ENCODE measurements around the gene MAD2L2. TPM values are rescaled to one million over a fixed set of nuclear protein-coding genes. Genes with fewer than 3 reads are reported as not detected.
A peak's percentile ranks its signal among the peaks of the same experiment; 100 is the strongest.

Gene MAD2L2
- polyA plus RNA-seq, 3 donors, result 50.4 to 71.3 (median 57.8) TPM

GRCh38 chr1:11646317-11646716 is 34.6 kb downstream of the MAD2L2 start:
- Histone ChIP-seq H3K9ac (ENCODE audit: insufficient read depth, low read length, poor library complexity, severe bottlenecking) (no peak overlapping the region), H3K4me1 (ENCODE audit: control insufficient read depth in 1 of 2, insufficient read depth in 2 of 2, low read length in 2 of 2) (peaks cover 5 to 17% of the 10 kb centered on the region in 2 donors), H2AFZ (ENCODE audit: insufficient read depth, low read depth, low read length, poor library complexity, severe bottlenecking) (no peak overlapping the region), H3K27ac (ENCODE audit: low read depth in 1 of 2, low read length in 2 of 2) (no peak overlapping the region), H3K79me2 (ENCODE audit: insufficient read depth, low read length) (no peaks in the 10 kb centered on the region), H4K20me1 (ENCODE audit: insufficient read depth, low read length) (no peaks in the 10 kb centered on the region), H3K4me2 (replicated peaks; ENCODE audit: extremely low read depth, low read length, poor library complexity, severe bottlenecking) (no peak overlapping the region), H3K9me3 (replicated peaks in 1 of 2; ENCODE audit: control insufficient read depth in 1 of 2, insufficient read depth in 1 of 2, low read length in 2 of 2) (no peaks in the 10 kb centered on the region), H3K4me3 (replicated peaks in 1 of 3; ENCODE audit: low read depth in 2 of 3, low read length in 3 of 3) (no peak overlapping the region), H3K27me3 (ENCODE audit: control insufficient read depth in 2 of 2, insufficient read depth in 2 of 2, low read length in 2 of 2) (peaks cover 5 to 26% of the 10 kb centered on the region in 2 donors), H3K36me3 (replicated peaks in 1 of 2; ENCODE audit: control insufficient read depth in 1 of 2, insufficient read depth in 2 of 2, low read length in 2 of 2) (no peaks in the 10 kb centered on the region)
- peaks cover 0 to 5% (median 2%) of the 10 kb centered on the region in 7 donors for H3K9me3 Mint-ChIP-seq
- peaks cover 22% of the 10 kb centered on the region for H3K4me1 Mint-ChIP-seq
- intact Hi-C loops (cut with micrococcal nuclease), result loop anchor here in 1 of 2 donors (10.0 kb wide), 1 partner anchor 612 kb away; no protein-coding TSS in a partner anchor
- no peak for TF ChIP-seq CTCF (IDR thresholded peaks at IDR 0.05)
- no peak for DNase-seq
- H3K4me3 Mint-ChIP-seq, result no peak overlapping the region
- 95% methylated on average over 7 of the region's 9 CpGs for WGBS (ENCODE audit: insufficient coverage)
- peaks cover 4 to 8% of the 10 kb centered on the region in 2 donors for H3K36me3 Mint-ChIP-seq
- H3K27ac Mint-ChIP-seq, result no peak overlapping the region
- peaks cover 36 to 44% (median 40%) of the 10 kb centered on the region in 3 donors for H3K27me3 Mint-ChIP-seq (ENCODE audit: low read depth in 3 of 3)

GRCh38 chr1:11645670-11646265 is 35.2 kb downstream of the MAD2L2 start:
- Histone ChIP-seq H3K9ac (ENCODE audit: insufficient read depth, low read length, poor library complexity, severe bottlenecking) (no peak overlapping the region), H3K36me3 (replicated peaks in 1 of 2; ENCODE audit: control insufficient read depth in 1 of 2, insufficient read depth in 2 of 2, low read length in 2 of 2) (no peaks in the 10 kb centered on the region), H3K4me3 (replicated peaks in 1 of 3; ENCODE audit: low read depth in 2 of 3, low read length in 3 of 3) (no peak overlapping the region), H3K27ac (ENCODE audit: low read depth in 1 of 2, low read length in 2 of 2) (no peak overlapping the region), H3K4me1 (ENCODE audit: control insufficient read depth in 1 of 2, insufficient read depth in 2 of 2, low read length in 2 of 2) (peaks cover 4 to 15% of the 10 kb centered on the region in 2 donors), H3K9me3 (replicated peaks in 1 of 2; ENCODE audit: control insufficient read depth in 1 of 2, insufficient read depth in 1 of 2, low read length in 2 of 2) (no peaks in the 10 kb centered on the region), H3K4me2 (replicated peaks; ENCODE audit: extremely low read depth, low read length, poor library complexity, severe bottlenecking) (no peak overlapping the region), H3K27me3 (ENCODE audit: control insufficient read depth in 2 of 2, insufficient read depth in 2 of 2, low read length in 2 of 2) (peaks cover 5 to 20% of the 10 kb centered on the region in 2 donors), H2AFZ (ENCODE audit: insufficient read depth, low read depth, low read length, poor library complexity, severe bottlenecking) (no peak overlapping the region), H3K79me2 (ENCODE audit: insufficient read depth, low read length) (no peaks in the 10 kb centered on the region), H4K20me1 (ENCODE audit: insufficient read depth, low read length) (no peaks in the 10 kb centered on the region)
- peaks cover under 1 to 3% of the 10 kb centered on the region in 2 donors for H3K36me3 Mint-ChIP-seq
- H3K27ac Mint-ChIP-seq, result no peak overlapping the region
- 50% methylated on average over 2 of the region's 8 CpGs for WGBS (ENCODE audit: insufficient coverage)
- no peak overlapping the region for H3K4me3 Mint-ChIP-seq
- TF ChIP-seq CTCF (IDR thresholded peaks at IDR 0.05), result peak; percentile 90
- peaks cover 32 to 40% (median 34%) of the 10 kb centered on the region in 3 donors for H3K27me3 Mint-ChIP-seq (ENCODE audit: low read depth in 3 of 3)
- peaks cover 16% of the 10 kb centered on the region for H3K4me1 Mint-ChIP-seq
- DNase-seq, result peak; percentile 49 to 64 (median 61)
- intact Hi-C loops (cut with micrococcal nuclease), result loop anchor here in 1 of 2 donors (10.0 kb wide), 1 partner anchor 611 kb away; no protein-coding TSS in a partner anchor
- peaks cover 0 to 5% (median 0%) of the 10 kb centered on the region in 7 donors for H3K9me3 Mint-ChIP-seq
